NCI-H526 (cell line): ENCODE results near the gene RPTOR.
"Not testable (repeated sequence)": the region's sequence is repeated elsewhere in the genome, so short reads cannot be mapped to it uniquely, and the experiment has no call there.

Source experiments
- DNase-seq, 2 experiments: peaks; one replicate each; lab custom pipeline; 2025; lab: John Stamatoyannopoulos, UW

Gene RPTOR

DNA sequence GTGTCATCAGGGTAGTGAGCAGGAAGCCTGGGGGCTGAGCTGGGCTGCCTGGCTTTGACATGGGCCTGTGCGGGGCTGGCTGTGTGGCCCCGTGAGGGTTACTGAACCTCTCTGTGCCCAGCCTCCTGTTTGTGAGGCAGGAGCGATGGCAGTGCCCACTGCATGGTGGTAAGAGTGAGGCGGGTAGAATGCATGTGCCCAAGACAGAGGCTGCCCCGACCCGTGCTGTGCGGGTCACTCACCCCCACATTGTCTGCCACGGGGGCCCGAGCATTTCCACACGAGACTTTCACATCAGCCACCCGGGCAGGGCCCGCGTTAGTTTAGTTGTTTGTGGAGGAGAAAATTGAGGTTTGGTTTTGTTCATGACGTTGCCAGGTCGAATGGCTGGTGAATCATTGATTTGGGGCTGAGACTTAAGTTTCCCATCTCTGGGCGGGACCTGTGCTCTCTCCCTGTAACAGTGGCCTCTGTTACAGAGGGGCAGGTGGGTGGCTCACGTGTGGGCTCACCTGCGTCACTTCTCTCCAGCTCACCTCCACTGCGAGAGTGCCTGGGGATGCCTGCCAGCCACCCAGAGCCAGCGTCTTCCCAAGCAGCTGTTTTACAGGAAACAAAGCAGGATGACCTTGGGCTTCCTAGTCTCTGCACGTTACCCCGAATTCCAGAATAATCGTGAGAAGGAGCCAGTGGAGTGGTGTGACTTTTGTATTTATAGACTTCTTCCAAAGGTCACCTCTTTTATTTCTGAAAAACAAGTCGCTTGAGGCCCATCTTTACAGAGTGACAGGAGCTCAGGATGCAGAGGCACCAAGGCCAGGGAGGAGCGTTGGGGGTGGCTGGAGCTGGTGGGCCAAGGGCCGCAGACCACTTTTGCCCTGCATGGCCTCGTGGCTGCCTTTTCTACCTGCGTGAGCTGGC, 150.6 kb downstream of the RPTOR start:
- DNase-seq: no peak

- no peak for DNase-seq
These were observed 151.3 kb downstream of the RPTOR start for GRCh38 chr17:80695979-80696378.

DNA sequence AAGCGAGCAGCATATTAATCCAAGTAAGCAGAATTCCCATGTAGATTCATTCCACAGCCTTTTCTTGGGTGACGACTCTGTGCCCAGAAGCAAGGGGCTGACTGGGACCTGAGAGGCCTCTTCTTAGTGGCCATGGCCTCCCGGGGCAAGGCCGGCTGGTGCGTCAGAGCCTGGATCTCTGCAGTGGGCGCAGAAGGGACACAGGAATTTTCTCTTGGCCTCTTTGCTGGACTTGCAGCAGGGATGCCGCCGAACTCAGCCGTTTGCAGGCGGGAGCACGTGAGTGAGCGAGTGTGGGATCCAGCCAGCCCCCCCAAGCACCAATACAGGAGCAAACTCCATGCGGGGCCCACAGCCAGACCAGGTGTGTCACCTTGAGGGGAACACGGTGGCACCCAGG, 151.8 kb downstream of the RPTOR start:
- no peak for DNase-seq

GRCh38 chr17:80696964-80697363, 152.3 kb downstream of the RPTOR start:
- no peak for DNase-seq

- DNase-seq: no peak
These were observed 153.7 kb downstream of the RPTOR start for GRCh38 chr17:80698297-80698696.

DNA sequence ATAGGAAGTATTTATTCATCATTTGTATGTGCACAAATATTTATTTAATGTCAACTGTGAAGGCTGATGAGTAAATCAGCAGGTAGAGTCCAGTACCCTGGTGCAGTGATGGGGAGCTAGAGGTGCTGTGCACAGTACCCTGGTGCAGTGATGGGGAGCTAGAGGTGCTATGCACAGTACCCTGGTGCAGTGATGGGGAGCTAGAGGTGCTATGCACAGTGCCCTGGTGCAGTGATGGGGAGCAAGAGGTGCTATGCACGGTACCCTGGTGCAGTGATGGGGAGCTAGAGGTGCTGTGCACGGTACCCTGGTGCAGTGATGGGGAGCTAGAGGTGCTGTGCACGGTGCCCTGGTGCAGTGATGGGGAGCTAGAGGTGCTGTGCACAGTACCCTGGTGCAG, 154.6 kb downstream of the RPTOR start:
- DNase-seq: not testable (repeated sequence)

DNA sequence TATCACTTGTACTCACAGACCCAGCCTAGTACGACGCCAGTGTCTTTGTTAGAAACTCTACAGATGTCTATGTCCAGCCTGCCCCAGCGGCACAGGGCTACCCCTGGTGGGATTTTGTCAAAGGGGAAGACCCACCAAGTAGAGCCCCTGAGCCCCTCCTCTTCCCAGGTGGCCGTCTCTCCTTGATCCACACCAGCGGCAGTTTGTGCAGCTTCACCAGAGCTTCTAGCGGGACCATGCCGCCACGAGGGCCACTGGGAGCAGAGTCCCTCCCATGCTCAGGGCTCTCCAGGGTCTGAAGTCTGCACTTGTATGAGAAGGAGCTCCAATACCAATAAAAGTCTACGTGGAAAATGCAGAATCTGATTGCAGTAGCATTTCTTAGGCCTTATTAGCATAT, 157.1 kb downstream of the RPTOR start:
- no peak for DNase-seq

- no peak for DNase-seq
These were observed 157.9 kb downstream of the RPTOR start for GRCh38 chr17:80702315-80703141.

DNA sequence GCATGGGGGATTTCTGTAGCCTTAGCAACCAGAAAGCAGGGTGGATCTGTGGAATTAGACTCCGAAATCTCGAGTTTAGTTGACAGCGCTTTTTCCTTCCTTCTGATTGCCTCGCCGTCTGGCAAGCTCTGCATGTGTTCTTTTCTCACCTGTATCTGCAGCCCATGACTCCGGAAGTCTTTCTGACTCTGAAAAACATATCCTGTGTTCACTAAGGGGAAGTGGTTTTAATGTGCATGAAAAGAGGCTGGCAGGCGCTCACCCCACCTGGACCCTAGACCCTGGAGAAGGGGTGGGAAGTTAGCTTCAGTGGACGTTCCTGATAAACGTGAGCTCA, 158.5 kb downstream of the RPTOR start:
- DNase-seq: no peak

DNA sequence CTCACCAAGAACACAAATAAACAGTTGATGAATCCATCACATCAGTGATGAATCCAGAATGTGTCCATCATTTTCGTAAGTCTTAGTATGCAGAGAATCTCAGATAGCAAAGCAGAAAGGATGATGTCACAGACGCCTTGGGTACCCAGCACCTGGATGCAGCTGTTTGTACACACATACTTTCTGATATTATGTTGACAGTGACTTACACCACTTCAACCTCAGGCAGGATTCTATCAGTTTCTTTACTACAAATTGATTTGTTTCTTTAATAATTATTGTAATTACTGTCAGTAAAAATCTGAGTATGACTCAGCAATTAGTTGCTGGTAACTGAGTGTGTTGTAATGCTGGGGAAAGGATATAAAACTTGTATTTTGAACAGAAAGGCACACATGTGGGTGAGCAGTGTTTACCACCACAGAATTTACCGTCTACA, 159.8 kb downstream of the RPTOR start:
- DNase-seq: no peak

DNA sequence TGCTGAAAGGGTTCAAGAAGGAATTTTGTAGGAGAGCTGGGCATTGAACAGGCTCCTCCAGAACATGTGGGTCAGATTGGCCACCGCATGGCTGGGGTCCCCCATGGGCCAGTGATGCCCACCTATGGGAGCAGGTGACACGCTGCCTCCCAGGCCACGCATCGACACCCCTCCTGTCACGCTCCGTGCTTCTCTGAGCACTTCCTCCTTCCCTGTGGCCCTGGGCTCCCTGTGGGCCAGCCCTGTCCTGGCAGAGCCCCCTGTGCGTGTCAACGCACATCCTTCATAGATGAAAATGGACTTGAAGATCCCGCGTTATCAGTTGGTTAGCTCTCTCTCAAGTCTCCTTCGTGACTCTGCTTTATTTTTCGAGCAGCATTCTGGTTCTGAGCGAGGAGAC, 160.3 kb downstream of the RPTOR start:
- DNase-seq: no peak

DNA sequence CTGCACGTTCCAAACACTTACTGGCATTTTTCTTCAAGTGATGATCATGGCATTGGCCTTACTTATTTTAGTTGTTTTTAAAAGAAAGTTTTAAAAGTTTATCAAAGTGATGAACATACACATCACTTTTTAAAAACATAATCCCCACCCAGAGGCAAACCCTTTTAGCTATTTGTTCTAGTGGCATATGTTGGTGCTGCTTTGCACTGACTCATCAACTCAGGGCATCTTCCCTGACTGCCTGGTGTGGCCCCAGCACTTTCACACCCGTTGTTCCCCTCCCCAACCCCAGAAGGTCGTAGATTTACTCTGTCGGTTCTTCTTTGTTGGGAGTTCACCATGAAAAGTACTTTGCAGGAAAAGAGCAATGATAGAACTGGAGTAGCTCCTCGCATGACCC, 161.3 kb downstream of the RPTOR start:
- no peak for DNase-seq

DNA sequence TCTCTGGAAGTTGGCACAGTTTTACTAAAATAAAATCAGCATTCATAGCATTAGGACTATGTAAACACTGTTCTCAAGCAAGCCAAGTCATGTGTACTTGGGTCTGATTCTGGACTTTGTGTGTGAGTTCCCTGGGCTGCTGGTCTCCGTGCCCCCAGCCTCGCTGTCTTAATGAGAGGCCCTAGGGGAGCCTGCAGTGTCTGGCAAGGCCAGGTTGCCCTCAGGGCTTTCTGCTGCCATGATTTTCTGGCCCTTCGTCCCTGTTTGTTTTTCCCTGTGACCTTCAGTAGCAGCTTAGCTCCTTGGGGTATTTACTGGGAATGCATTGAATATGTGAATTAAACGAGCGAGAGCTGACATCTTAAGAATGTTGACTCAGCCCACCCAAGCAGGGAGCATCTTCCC, 161.8 kb downstream of the RPTOR start:
- no peak for DNase-seq

DNA sequence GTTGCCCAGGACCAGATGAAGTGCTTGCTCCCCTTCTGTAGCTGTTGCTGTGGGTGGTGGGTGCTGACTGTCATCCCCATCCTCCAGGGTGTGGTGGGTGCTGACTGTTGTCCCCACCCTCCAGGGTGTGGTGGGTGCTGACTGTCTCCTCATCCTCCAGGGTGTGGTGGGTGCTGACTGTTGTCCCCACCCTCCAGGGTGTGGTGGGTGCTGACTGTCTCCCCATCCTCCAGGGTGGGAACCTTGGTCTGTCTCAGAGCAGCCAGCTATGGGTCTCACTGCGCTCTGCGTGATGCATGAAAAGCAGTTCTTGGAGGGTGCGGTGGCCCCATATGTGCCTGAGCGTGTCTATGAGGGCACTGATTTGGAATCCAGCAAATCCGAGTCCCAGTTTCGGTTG, 163.8 kb downstream of the RPTOR start:
- no peak for DNase-seq

DNA sequence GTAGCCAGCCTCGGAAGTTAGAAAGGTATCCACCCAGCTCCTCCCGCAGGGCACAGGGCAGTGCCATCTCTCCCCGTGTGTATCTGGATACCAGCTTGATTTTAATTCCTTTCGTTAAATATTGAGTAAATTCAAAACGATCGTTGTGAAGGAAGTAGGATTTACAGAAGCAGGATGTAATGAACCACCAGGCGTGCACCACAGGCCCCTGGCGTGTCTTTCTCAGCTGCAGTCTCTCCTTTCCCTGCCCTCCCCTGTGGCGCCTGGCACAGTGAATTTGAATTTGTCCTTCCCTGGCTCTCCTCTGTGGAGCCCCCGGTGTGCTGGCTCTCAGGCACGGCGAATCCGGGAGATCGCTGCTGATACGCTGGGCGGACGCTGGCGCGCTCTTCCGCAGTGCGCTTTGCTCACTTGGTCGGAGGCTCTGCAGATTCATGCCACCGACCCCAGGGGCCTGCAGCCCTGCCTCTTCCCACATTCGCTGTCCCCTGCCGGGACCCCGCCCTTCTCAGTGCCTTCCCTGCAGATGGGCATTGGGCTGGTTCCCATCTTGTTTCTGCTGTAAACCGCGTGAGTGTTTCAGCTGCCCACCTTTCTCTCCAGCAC, 164.6 kb downstream of the RPTOR start:
- no peak for DNase-seq

DNA sequence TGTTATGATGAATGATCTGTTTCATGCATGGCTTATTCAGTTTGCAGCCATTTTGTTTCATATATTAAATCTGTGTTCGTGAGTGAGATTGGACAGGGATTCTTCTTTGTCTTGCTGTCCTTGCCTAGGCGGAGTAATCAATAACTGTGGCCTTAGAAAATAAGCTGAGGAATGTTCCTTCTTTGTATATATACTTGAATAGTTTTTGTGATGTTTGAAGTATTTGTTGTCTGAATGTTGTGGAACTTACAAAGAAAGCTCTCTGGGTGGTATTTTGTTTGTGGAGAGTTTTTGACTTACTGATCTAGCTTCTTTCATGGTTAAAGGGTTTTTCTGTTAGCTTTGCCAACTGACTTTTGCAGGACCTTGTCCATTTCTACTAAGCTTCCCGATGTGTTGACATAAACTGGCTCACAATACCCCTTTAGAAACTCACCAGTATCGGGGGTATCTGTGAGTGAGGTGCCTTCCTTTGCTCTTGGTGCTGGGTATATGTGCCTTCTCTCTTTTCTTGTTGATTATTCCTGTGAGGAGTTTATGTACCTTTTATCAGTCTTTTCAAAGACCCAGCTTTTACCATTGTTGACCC, 166.2 kb downstream of the RPTOR start:
- DNase-seq: no peak

GRCh38 chr17:80712089-80712488, 167.5 kb downstream of the RPTOR start:
- no peak for DNase-seq

DNA sequence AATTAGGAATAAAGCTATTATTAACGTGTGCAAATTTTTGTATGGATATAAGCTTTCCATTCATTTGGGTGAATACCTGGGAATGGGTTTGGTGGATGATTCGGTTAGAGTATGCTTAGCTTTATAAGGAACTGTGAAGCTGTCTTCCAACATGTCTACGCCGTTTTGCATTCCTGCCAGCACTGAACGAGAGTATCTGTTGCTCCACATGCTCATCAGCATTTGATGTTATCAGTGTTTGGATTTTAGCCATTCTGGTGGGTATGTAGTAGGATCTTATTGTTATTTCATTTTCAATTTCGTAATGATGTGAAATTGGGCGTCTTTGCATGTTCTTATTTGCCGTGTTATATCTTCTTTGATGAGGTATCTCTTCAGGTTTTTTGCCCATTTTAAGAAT, 168.0 kb downstream of the RPTOR start:
- no peak for DNase-seq

DNA sequence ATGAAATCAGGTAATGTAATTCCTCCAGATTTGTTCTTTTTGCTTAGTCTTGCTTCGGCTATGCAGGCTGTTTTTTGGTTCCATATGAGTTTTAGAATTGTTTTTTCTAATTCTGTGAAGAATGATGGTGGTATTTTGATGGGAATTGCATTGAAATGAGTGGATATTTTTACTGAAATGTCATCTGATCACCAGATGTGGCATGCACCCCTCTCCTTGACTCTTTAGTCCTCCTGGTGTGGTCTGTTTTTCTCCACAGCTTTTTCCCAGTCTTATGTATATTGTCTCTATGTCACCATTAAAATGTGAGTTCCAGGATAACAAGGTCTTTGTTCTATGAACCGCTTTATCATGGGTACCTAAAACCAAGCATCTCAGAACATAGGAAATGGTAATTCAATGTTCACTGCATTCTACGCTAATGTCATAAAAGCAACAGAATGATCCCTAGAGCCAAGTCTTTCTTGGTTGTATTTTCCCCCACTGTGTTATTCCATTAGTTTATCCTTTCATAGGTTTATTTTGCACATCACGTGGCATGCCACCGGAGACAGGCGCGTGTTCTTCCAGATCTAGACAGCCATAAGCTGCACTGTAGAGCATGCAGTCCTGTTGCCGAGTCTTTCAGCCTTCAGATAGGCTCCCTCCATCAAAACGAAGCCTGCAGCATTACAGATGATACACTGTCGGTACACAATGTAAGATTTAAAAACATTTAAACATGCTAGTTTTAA, 172.5 kb downstream of the RPTOR start:
- no peak for DNase-seq

DNA sequence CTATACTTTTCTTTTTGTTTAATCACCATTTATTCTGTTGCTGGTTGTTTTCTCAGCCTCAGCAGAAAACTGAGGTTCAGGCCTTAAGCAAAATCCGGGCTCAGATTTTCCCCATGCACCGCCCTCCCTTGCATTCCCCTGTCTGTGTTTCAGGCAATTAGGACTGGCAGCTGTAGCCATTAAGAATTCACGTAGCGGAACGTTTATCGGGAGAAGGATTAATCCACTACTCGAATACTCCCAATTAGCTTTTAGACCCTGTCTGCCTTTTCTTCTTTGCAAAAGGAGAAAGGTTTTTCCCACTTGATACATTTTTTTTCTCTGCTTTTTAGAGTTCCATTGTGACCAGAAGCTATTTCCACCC, 173.1 kb downstream of the RPTOR start:
- DNase-seq: no peak

DNA sequence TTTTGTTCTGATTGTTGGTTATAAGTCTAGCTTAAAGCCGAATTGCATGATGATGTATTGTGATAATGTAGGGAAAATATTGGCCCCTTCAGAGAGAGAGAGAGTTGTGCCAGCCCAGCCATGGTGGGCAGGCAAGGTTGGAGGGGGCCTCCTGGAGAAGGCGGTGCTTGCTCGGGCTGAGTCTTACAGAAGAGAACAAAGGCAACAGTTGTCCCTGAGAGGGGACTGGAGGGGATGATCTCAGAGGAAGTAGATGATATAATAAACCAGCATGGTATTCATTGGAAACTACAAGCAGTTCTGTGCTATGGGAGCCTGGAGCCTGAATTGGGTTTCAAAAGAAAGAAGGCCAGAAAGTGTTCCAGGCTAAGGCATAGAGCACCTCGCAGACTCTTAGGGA, 173.8 kb downstream of the RPTOR start:
- DNase-seq: no peak

- DNase-seq: no peak
These were observed 174.8 kb downstream of the RPTOR start for GRCh38 chr17:80719449-80719848.
